Activated CD8-positive, alpha-beta memory T cell treated with anti-CD3 and anti-CD28 coated beads, Interleukin-2, amount 10 ng/mL, durations not matched to agents 7 days and 5 days (primary cell): Measurements from ENCODE around the gene GPR160. TPM values are rescaled to one million over a fixed set of nuclear protein-coding genes. Genes with fewer than 3 reads are reported as not detected.
A peak's percentile ranks its signal among the peaks of the same experiment; 100 is the strongest.

Experiments
- ATAC-seq: fragments of 150-1000 bp; cut with Tn5 transposase; one replicate; pipeline ENCODE4 v1.10.0; 2021; ENCODE audit warnings: moderate library complexity
- CTCF ChIA-PET: fragments of 350-600 bp; sonication (Branson Sonifier 250); formaldehyde crosslinking; loops from one replicate; lab custom pipeline; 2021; ENCODE audit warnings: antibody characterized with exemption; lab: Charles Lee
- DNase-seq: peaks from one replicate; pipeline ENCODE4 v3.0.0-alpha.2; 2020
- H3K27ac Mint-ChIP-seq: one replicate; pipeline ENCODE4 v1.8.0; 2021; ENCODE audit warnings: mild to moderate bottlenecking, mixed read lengths
- H3K27me3 Mint-ChIP-seq: one replicate; pipeline ENCODE4 v1.8.0; 2021; ENCODE audit warnings: mixed read lengths
- H3K36me3 Mint-ChIP-seq: one replicate; pipeline ENCODE4 v1.8.0; 2021; ENCODE audit warnings: mild to moderate bottlenecking, mixed read lengths
- H3K4me1 Mint-ChIP-seq: one replicate; pipeline ENCODE4 v1.8.0; 2021; ENCODE audit warnings: mixed read lengths
- H3K4me3 Mint-ChIP-seq: one replicate; pipeline ENCODE4 v1.8.0; 2021; ENCODE audit warnings: mild to moderate bottlenecking, moderate library complexity, mixed read lengths
- H3K9me3 Mint-ChIP-seq: one replicate; pipeline ENCODE4 v1.8.0; 2022; ENCODE audit warnings: low read depth, mixed read lengths
- total RNA-seq, 2 experiments: library from RNA; stranded (reverse); gene quantifications; one replicate each; pipeline ENCODE4 v1.2.3, GENCODE V29; 2021

GPR160 gene, protein sequence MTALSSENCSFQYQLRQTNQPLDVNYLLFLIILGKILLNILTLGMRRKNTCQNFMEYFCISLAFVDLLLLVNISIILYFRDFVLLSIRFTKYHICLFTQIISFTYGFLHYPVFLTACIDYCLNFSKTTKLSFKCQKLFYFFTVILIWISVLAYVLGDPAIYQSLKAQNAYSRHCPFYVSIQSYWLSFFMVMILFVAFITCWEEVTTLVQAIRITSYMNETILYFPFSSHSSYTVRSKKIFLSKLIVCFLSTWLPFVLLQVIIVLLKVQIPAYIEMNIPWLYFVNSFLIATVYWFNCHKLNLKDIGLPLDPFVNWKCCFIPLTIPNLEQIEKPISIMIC
- 1 to 10 TPM; 3.6 to 6.4 TPM for total RNA-seq

- CTCF ChIA-PET, result interaction anchor here (0.9 to 2.0 kb wide), 11 partner anchors 9 to 71 kb away, joined by 3 to 8 read pairs (median 4); partner anchors contain the start of gene SEC62
- Mint-ChIP-seq H3K27ac (peak within 1 kb of the TSS; percentile 56), H3K27me3 (no peaks in the 10 kb centered on the region), H3K4me3 (peak within 1 kb of the TSS; percentile 81), H3K36me3 (peaks cover 10% of the 10 kb centered on the region), H3K9me3 (no peaks in the 10 kb centered on the region), H3K4me1 (peaks cover 34% of the 10 kb centered on the region)
- DNase-seq, result peak; percentile 87
- ATAC-seq, result peak; percentile 90
Measured at GRCh38 chr3:170037463-170038433, at the start of gene GPR160. TSS of gene GPR160 (plus strand) at chr3:170037995. CDS start at chr3:170083973, 45,978 bp downstream.

DNA sequence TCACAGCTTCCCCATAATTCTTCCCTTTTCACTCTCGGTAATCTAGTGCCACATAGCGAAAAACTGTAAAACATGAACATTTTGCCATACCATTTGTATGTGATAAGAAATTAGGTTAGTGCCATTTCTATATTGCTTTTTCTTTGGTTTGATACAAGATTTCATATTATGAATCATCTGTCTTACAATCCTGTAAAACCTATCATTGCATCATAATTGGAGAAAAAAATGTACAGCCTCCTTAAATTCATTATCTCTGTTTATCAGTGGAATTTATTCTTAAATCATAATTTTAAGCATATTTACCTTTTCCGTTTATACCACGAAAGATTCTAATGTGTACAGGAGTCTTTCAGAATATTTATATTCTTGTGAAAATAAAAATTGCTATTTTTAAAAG lies 47.4 kb upstream of the GPR160 start:
- H3K9me3 Mint-ChIP-seq, result no peaks in the 10 kb centered on the region
- H3K4me3 Mint-ChIP-seq, result no peak overlapping the region
- ATAC-seq (no peak), DNase-seq (no peak)
- CTCF ChIA-PET, result no interaction called here
- H3K27ac Mint-ChIP-seq, result no peak overlapping the region
- peaks cover 20% of the 10 kb centered on the region for H3K36me3 Mint-ChIP-seq
- no peaks in the 10 kb centered on the region for H3K27me3 Mint-ChIP-seq
- H3K4me1 Mint-ChIP-seq, result no peaks in the 10 kb centered on the region

DNA sequence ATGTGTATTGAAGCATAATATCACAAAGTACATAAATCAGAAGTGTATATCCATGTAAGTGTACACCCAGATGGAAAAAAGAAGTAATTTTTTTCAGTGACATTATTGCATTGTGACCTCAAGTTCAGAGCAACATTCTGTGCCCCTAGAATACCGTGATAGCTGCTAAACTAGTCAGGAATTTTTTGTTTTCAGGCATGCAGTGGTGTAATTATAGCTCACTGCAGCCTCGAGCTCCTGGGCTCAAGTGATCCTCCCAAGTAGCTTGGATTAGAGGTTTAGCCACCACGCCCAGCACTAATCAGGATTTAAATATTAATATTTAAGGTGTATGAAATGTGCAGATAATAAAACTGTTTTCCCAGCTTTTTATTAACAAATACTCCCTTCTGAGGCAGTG lies 45.6 kb upstream of the GPR160 start:
- ATAC-seq (no peak), DNase-seq (no peak)
- H3K36me3 Mint-ChIP-seq, result peaks cover 27% of the 10 kb centered on the region
- no peaks in the 10 kb centered on the region for H3K4me1 Mint-ChIP-seq
- CTCF ChIA-PET, result no interaction called here
- H3K9me3 Mint-ChIP-seq, result no peaks in the 10 kb centered on the region
- H3K27me3 Mint-ChIP-seq, result no peaks in the 10 kb centered on the region
- no peak overlapping the region for H3K4me3 Mint-ChIP-seq
- H3K27ac Mint-ChIP-seq, result no peak overlapping the region

DNA sequence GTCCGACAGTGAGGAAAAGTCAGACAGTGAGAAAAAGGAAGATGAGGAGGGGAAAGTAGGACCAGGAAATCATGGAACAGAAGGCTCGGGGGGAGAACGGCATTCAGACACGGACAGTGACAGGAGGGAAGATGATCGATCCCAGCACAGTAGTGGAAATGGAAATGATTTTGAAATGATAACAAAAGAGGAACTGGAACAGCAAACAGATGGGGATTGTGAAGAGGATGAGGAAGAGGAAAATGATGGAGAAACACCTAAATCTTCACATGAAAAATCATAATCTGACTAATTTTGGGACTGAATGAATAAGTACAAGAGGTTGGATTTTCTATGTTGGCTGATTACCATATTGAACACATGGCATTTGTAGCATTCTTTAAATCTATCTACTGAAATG lies 45.0 kb upstream of the GPR160 start:
- peaks cover 28% of the 10 kb centered on the region for H3K36me3 Mint-ChIP-seq
- H3K27me3 Mint-ChIP-seq, result no peaks in the 10 kb centered on the region
- CTCF ChIA-PET, result no interaction called here
- no peaks in the 10 kb centered on the region for H3K4me1 Mint-ChIP-seq
- H3K9me3 Mint-ChIP-seq, result no peaks in the 10 kb centered on the region
- no peak for ATAC-seq
- no peak overlapping the region for H3K4me3 Mint-ChIP-seq
- no peak for DNase-seq
- H3K27ac Mint-ChIP-seq, result no peak overlapping the region

DNA sequence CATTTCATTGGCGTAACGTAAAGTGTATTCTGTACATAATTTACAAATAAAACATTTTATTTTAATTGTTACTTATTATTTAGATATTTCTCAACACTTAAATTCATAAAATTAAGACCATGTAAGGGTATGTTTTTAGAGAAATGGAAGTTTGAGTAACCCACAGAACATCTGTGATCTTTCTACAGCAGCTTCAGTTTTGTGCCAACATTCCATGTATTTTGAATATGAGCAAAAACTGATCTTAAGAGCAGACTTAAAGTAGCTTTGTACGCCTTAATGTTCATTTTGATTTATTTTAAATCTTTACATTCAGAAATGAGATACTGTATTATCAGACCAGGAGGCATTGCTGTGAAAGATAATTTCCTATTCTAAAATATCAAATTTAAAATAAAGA lies 44.0 kb upstream of the GPR160 start:
- DNase-seq (no peak), ATAC-seq (no peak)
- Mint-ChIP-seq H3K36me3 (peaks cover 29% of the 10 kb centered on the region), H3K4me1 (peaks cover 4% of the 10 kb centered on the region), H3K9me3 (no peaks in the 10 kb centered on the region), H3K4me3 (no peak overlapping the region), H3K27me3 (no peaks in the 10 kb centered on the region), H3K27ac (no peak overlapping the region)
- CTCF ChIA-PET, result no interaction called here

GRCh38 chr3:169996063-169996462 lies 41.7 kb upstream of the GPR160 start:
- H3K27ac Mint-ChIP-seq, result no peak overlapping the region
- no peaks in the 10 kb centered on the region for H3K9me3 Mint-ChIP-seq
- H3K36me3 Mint-ChIP-seq, result peaks cover 35% of the 10 kb centered on the region
- CTCF ChIA-PET, result no interaction called here
- H3K4me3 Mint-ChIP-seq, result no peak overlapping the region
- H3K4me1 Mint-ChIP-seq, result peaks cover 12% of the 10 kb centered on the region
- no peak for ATAC-seq
- DNase-seq, result no peak
- H3K27me3 Mint-ChIP-seq, result no peaks in the 10 kb centered on the region

DNA sequence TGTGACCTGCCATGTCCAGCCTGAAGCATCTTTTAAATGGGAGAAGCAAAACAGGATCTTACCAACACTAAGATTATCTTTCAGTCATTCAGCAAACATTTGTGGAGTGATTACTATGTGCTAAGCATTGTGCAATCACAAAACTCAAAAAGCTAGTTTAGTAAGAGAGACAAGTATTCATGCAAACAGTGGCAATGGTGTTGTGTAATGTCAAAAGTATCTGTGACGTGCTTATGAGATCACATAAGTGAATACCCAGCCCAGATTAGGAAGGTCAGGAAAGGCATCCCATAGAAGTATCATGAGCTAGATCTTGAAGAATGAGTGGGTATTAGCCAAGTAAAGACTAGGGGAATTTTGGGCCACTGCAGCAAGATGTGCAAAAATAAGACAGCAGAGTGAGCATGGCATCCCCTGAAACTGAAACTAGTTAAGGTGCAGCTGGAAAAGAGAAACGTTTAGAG lies 39.1 kb upstream of the GPR160 start:
- ATAC-seq, result no peak
- Mint-ChIP-seq H3K9me3 (no peaks in the 10 kb centered on the region), H3K4me3 (no peak overlapping the region), H3K36me3 (peaks cover 29% of the 10 kb centered on the region), H3K4me1 (peaks cover 23% of the 10 kb centered on the region), H3K27me3 (no peaks in the 10 kb centered on the region), H3K27ac (no peak overlapping the region)
- DNase-seq, result no peak
- CTCF ChIA-PET, result interaction anchor here (0.8 kb wide), 2 partner anchors 11 to 33 kb away, joined by 3 to 4 read pairs; partner anchors contain the start of gene SEC62

GRCh38 chr3:169999433-169999832 lies 38.4 kb upstream of the GPR160 start:
- Mint-ChIP-seq H3K36me3 (peaks cover 29% of the 10 kb centered on the region), H3K4me1 (peaks cover 23% of the 10 kb centered on the region), H3K9me3 (no peaks in the 10 kb centered on the region), H3K27me3 (no peaks in the 10 kb centered on the region), H3K4me3 (no peak overlapping the region), H3K27ac (no peak overlapping the region)
- peak; percentile 57 for ATAC-seq
- no peak for DNase-seq
- CTCF ChIA-PET, result interaction anchor here (0.8 kb wide), 1 partner anchor 10 kb away, joined by 3 read pairs; no protein-coding TSS in a partner anchor

- CTCF ChIA-PET, result interaction anchor here (1.0 kb wide), 1 partner anchor 21 kb away, joined by 3 read pairs; no protein-coding TSS in a partner anchor
- Mint-ChIP-seq H3K4me3 (no peak overlapping the region), H3K27me3 (no peaks in the 10 kb centered on the region), H3K9me3 (no peaks in the 10 kb centered on the region), H3K4me1 (peaks cover 23% of the 10 kb centered on the region), H3K36me3 (peaks cover 29% of the 10 kb centered on the region), H3K27ac (no peak overlapping the region)
- ATAC-seq, result no peak
- no peak for DNase-seq
Measured at GRCh38 chr3:170000051-170000450, 37.7 kb upstream of the GPR160 start.

- H3K36me3 Mint-ChIP-seq, result peaks cover 16% of the 10 kb centered on the region
- DNase-seq (no peak), ATAC-seq (no peak)
- CTCF ChIA-PET, result no interaction called here
- no peaks in the 10 kb centered on the region for H3K9me3 Mint-ChIP-seq
- H3K4me3 Mint-ChIP-seq, result no peak overlapping the region
- H3K27me3 Mint-ChIP-seq, result no peaks in the 10 kb centered on the region
- H3K4me1 Mint-ChIP-seq, result peaks cover 37% of the 10 kb centered on the region
- no peak overlapping the region for H3K27ac Mint-ChIP-seq
Measured at GRCh38 chr3:170002231-170002630, 35.6 kb upstream of the GPR160 start.

DNA sequence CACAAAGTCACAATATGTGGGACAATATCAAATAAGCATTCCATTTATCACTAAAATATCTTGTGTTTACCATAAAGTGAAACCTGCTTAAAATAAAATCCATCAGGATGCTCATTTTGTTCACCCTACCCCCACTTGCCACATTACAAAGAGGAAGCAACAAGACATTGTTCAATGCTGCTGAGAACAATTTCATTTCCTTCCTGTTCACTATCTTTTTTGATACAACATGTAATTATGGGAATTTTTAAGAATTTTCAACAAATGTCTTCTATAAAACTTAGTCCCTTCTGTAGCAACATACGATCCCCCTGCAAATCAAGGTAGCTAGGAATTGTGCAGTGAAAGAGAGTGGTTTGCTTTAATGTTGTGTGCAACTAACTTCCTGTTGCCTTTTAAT lies 34.9 kb upstream of the GPR160 start:
- H3K4me1 Mint-ChIP-seq, result peaks cover 38% of the 10 kb centered on the region
- H3K27me3 Mint-ChIP-seq, result no peaks in the 10 kb centered on the region
- CTCF ChIA-PET, result no interaction called here
- ATAC-seq (no peak), DNase-seq (no peak)
- H3K4me3 Mint-ChIP-seq, result no peak overlapping the region
- H3K27ac Mint-ChIP-seq, result peak overlapping the region; percentile 62
- no peaks in the 10 kb centered on the region for H3K9me3 Mint-ChIP-seq
- H3K36me3 Mint-ChIP-seq, result peaks cover 16% of the 10 kb centered on the region

- Mint-ChIP-seq H3K27ac (no peak overlapping the region), H3K4me1 (peaks cover 34% of the 10 kb centered on the region), H3K4me3 (no peak overlapping the region), H3K36me3 (peaks cover 10% of the 10 kb centered on the region), H3K27me3 (peaks cover 2% of the 10 kb centered on the region), H3K9me3 (no peaks in the 10 kb centered on the region)
- ATAC-seq (no peak), DNase-seq (no peak)
- CTCF ChIA-PET, result no interaction called here
Measured at GRCh38 chr3:170003881-170004356, 33.9 kb upstream of the GPR160 start.

DNA sequence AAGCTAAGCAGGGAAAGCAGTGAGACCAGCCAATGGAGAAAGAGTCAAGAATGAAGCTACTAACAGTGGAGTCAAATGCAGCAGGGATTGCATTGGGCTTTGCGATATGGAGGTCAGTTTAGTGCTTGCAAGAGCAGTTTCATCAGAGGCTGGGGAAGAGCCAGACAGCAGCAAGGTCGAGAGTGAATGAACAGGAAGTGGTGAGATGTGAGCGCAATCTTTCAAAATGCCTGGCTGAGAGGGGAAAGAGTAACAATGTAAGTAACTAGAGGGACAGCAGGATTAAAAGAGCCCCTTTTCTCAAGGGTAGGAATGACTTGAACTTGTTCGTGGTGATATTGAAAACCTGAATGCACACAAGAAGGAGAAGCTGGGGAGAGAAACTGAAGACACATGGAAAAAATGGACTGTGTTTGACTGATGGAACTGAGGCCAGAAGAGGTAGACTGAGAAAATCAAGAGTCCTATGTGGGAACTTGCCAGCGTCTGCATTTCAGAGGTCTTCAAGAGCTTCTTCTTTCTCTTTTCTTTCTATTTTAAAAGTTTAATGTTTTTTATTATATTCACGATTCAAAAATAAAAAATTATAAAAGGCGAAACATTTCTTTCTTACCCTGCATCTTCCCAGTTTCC lies 30.6 kb upstream of the GPR160 start:
- peak; percentile 91 for ATAC-seq
- H3K36me3 Mint-ChIP-seq, result peaks cover 3% of the 10 kb centered on the region
- CTCF ChIA-PET, result interaction anchor here (0.9 to 1.3 kb wide), 3 partner anchors 41 to 103 kb away, joined by 3 read pairs; partner anchors contain the start of gene SEC62

More for the DNA sequence above, 30.6 kb upstream of the GPR160 start:
- Mint-ChIP-seq H3K4me1 (peaks cover 27% of the 10 kb centered on the region), H3K4me3 (peak overlapping the region; percentile 25), H3K27me3 (peaks cover 4% of the 10 kb centered on the region), H3K9me3 (no peaks in the 10 kb centered on the region), H3K27ac (peak overlapping the region; percentile 77)
- DNase-seq, result peak; percentile 71
